GM19025 (cell line): ENCODE results near the gene ADGRL2.

ENCODE experiments used
- ATAC-seq: cut with Tn5 transposase; IDR thresholded peaks from one replicate; pipeline ENCODE4 v1.9.1; 2021; ENCODE audit warnings: mild to moderate bottlenecking, low read depth, moderate library complexity; ENCODE audit not compliant: unreplicated experiment

The ADGRL2 gene

GRCh38 chr1:81805537-81806431, 5.0 kb downstream of the ADGRL2 start:
- ATAC-seq = no peak

DNA sequence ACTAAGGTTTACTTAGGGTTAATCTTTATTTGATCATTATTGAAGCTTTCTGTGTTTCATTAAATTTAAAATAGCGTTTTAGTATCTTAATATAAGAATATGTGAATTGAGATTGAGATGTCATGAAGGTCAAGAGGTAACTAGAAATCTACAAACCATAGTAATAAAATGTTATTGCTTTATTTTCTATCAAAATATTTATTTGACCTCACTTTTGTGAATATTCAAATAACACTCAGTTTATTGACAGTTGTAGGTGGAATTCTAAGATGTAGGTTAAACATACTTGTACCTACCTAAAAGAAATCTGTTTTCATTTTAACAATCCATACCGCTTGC, 5.7 kb downstream of the ADGRL2 start:
- no peak for ATAC-seq

DNA sequence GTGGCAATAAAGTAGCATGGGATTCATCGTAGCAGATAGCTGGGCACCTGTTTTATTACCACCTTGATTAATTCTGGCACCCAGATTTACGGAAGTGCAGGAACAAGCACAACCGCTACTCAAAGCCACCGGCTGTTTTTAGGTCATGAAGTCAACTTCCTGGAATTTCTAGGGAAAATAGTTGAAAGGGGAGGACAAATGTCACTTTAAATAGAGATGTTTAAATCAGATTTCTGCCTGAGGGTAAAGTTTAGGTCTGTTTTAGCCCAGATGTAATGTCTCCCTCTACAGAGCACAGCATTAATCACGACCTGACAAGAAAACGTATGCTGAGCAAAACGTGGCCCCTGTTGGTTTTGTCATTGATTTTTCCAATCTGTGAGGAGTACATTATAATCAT, 8.0 kb downstream of the ADGRL2 start:
- no peak for ATAC-seq

- ATAC-seq = no peak
Measured at GRCh38 chr1:81809808-81810207, 9.1 kb downstream of the ADGRL2 start.

DNA sequence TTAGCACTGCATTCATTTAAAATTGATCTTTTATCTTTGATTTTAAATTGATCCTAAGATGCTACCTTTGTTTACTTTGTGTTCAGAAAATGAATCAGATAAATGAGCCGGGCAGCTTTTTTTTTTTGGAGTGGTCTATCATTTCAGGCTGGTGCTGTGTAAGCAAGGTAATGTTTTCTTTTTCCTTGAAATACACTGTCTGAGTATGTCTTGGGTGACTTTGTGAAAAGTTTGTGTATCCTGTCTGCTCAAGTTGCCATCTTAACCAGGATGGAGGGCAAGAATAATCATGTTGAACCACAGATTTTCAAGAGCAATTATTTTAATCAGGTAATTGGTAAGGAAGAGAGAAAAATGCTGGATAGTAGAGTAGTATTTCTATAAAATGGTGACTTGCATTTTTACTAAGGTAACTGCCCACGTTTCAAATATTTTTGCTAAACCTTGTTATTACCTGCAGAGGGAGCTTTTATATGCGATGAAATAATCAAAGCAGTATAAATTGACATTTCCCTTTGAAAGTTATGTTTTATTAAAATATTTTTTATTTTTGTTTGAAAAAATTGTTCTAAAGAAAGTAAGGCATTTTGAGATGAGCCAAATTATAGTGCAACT, 11.1 kb downstream of the ADGRL2 start:
- ATAC-seq = no peak

DNA sequence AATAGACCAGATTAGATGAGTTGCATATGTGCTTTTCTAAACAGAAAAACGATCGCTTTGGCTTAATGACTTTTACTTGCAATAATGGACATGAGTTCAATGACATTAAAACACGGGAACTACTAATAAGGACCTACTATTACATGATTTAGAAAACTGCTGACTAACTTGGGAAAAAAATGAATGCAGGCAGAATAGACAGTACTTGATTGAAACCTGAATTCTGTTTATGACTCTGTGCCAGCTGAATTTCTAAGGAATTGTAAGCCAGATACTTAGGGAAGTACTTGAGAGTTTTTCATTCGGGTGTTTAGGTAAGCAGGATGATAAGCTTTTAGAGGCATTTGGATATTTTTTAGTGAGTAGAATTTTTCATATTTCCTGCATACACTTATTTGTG, 12.0 kb downstream of the ADGRL2 start:
- no peak for ATAC-seq

DNA sequence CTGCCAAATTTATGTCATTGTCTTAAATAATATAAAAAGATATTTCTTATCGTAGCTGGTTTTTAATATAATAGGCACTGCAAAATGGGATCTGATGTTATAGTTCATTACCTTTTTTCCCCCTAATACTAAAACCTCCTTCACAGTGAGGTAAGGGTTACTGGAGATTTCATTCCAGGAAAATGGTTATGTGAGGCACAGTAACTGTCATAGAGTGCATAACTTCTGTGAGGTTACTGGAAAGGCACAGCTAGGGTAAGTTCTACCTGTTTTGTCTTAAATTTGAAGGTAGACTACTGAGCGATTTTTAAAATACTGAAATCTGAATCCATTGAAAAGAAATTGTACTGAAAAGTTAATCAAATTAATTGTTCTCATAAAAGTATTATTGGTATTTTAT, 13.0 kb downstream of the ADGRL2 start:
- no peak for ATAC-seq

DNA sequence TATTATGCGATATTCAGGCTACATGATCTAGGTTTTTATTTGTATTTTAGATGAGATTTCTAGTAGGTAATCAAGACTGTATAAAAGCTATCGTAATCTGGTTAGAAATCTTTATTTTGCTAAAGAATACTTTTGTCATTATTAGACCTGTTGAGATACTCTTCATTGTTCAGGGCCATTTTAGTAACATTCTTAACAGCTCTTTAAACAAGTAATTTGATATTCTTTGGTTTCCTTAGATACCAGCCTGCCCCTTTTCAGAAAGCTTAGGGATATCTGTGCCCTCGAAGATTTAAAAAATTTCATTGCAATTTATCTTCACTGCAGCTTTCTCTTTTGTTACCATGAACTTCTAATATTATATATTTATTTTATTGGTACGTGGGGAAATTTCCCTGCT, 18.9 kb downstream of the ADGRL2 start:
- no peak for ATAC-seq

DNA sequence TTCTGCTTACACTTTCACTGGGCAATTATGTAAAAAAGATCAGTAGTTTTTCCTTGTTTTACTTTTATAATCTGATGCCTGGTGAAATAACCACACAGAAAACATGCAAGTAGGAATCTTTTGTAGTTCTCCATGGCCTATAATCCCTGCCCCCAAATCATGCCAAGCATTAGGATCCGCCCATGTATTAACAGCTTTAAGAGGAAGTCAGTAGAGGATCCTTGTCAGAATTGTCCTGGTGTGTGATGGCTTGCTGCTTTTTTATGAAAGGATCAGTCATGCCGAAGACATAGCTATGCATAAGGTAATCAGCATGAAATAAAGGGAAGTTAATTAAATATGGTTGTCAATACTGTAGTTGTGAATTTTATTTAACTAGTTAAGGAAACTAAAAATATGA, 20.0 kb downstream of the ADGRL2 start:
- ATAC-seq = no peak

DNA sequence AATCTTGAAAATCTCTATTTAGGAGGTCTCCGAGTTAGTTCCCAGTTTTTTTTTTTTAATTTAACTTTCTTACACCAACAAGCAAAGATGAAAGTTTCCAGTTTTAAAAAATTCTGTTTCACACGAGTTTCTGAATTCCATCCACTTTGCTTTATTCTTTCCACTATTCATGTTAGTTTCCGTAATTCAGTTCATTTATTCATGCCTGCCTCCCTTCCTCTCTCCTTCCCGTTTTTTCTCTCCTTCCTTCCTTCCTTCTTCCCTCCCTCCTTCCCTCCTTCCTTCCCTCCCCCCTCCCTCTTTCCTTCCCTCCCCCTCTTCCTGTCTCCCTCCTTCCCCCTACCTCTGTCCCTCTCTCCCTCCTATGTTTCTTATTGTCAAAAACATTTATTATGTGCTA, 22.3 kb downstream of the ADGRL2 start:
- no peak for ATAC-seq

GRCh38 chr1:81824759-81825158, 24.0 kb downstream of the ADGRL2 start:
- ATAC-seq = no peak

DNA sequence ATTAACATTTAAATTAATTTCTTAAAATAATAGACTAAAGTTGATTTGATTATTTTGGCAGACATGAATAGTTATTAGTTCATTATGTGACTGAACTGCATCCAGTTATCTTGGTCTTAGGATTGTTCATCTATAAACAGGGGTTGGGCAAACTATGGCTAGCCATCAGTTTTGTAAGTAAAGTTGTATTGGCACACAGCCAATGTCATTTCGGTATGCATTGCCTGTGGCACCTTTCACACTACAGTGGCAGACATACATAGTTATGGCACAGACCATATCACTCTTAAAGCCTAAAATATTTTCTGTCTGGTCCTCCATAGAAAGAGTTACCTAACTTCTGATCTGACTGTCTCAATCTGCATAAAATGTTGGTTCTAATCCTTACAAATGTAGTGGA, 27.2 kb downstream of the ADGRL2 start:
- no peak for ATAC-seq

DNA sequence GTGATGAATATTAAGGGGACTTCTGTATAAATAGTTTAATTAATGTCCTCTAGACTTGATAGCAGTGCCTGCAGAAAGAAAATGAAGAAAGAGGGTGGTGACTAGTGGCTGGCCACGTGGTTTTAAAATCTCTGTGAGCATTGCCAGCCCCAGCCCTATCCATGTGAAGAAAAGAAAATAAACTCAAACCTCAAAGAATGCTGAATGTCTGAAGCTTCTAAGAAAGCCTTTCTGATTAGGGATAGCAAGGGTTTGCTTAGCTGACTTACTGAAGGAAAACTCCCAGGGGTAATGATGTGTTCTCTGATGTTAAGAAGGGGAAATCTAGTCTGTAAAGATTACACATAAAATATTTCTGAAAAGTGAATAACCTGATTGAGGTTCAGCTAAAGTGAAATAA, 31.8 kb downstream of the ADGRL2 start:
- no peak for ATAC-seq

DNA sequence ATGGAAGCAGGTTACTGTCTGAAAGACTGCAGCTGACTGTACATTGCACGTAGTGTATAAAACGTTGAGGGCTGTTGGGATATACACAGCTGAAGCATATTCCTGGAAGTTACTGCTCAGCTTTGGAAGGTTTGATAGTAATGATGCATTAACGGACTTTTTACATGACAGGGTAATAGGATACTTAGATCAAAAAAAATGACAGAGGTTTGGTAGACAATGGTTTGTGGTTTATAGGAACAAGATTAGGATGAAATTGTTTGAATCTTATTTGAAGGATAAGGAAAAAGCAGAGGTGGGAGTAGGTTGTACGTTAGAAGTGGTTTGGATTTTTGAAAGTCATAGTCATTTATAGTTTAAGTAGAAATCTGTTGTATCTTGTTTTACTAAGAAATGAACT, 33.0 kb downstream of the ADGRL2 start:
- ATAC-seq = no peak

- ATAC-seq = no peak
Measured at GRCh38 chr1:81834268-81834667, 33.5 kb downstream of the ADGRL2 start.

GRCh38 chr1:81834921-81835698, 34.4 kb downstream of the ADGRL2 start:
- ATAC-seq = no peak

GRCh38 chr1:81836007-81836626, 35.4 kb downstream of the ADGRL2 start:
- ATAC-seq = no peak

DNA sequence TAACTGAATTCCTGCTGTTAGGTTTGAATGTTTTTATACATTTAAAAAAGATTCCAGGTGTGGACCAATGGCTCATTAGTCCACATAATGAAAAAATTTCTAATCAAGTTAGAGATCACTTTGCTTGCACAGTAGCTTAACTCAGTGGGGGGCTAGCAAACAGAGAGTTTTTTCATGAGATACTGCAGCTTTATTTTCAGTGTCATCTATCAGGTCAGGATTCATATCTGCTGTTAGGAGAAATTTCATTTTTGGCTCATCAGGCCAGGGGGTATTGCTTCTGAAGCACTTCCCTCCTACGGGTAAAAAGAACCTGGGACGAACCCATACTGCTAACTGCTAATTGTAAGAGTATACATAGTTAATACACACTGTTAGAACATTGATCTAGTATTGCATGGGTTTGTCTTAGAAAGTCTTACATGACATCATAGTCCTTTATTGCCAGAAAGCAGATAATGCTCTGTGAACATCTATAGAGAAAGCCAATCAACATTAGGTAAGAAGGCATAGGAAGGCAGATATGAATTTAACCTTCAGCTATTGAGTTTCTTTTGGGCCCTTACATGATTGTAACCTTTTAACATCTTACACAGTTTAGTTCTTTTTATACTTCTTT, 38.0 kb downstream of the ADGRL2 start:
- no peak for ATAC-seq

DNA sequence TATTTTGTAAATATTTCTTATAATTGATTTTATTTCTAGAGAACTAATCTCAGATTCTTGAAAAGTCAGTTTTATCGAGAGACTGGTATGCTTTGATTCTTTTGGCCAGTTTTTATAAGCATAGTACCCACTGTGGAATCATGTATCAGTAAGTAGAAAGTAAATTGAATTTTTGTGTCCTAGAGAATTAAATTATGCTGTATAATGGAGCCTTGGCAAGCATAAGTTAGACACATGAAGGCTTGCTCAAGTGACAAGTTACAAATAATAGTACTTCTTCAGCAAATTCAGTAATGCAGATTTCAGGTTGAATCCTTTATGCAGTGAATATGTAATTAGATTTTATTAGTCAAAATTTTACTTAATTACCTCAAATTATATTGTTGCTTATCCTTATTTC, 40.1 kb downstream of the ADGRL2 start:
- ATAC-seq = no peak

GRCh38 chr1:81841795-81842194, 41.1 kb downstream of the ADGRL2 start:
- ATAC-seq = no peak

GRCh38 chr1:81844477-81844876, 43.7 kb downstream of the ADGRL2 start:
- no peak for ATAC-seq
